Epithelial cell of esophagus (primary cell): ENCODE measurements around the gene CYP2C18.
A peak's percentile ranks its signal among the peaks of the same experiment; 100 is the strongest.
"Not testable (repeated sequence)": the region's sequence is repeated elsewhere in the genome, so short reads cannot be mapped to it uniquely, and the experiment has no call there.

Source experiments
- DNase-seq: peaks from one replicate; pipeline ENCODE4 v3.0.0; 2010; ENCODE audit warnings: low read depth
- H3K4me3 ChIP-seq: 2 replicates; pipeline ENCODE4 v1.5.1; 2011; ENCODE audit warnings: mild to moderate bottlenecking, low read length, control low read depth
- CTCF ChIP-seq: IDR thresholded peaks from 2 replicates; pipeline ENCODE4 v1.5.1; 2011; ENCODE audit warnings: low read depth, mild to moderate bottlenecking, low read length, control low read depth, inconsistent platforms; ENCODE audit not compliant: insufficient read depth; ENCODE audit errors: missing control alignments

The CYP2C18 gene

DNA sequence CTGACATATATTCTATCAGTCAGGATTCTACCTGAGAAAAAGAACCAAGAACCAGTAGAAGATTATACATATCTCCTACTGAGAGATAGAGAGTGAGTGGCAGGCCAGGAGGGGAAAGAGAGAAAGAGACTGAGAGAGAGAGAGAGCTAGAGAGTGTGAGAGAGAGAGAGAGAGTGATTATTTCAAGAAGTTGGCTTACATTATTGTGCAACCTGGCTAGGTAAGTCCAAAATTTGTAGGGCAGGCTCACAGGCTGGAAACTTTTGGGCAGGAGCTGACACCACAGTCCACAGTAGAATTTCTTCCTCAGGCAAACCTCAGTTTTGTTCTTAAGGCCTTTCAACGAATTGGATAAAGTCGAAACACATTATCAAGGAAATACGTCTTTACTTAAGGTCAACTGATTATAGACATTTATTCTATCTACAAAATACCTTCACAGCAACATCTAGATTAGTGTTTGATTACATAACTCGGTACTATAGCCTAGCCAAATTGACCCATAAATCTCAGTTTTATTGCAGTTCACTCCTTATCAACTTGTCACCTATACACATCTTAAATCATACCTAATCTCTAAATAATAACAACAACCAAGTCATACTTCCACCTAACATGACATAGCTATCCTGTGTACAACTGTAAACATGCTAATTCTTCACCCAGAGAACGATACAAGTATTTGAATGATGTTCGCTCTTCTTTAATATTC, 17.0 kb upstream of the CYP2C18 start:
- no peak for TF ChIP-seq CTCF
- DNase-seq, result no peak
- no peak overlapping the region for H3K4me3 ChIP-seq

DNA sequence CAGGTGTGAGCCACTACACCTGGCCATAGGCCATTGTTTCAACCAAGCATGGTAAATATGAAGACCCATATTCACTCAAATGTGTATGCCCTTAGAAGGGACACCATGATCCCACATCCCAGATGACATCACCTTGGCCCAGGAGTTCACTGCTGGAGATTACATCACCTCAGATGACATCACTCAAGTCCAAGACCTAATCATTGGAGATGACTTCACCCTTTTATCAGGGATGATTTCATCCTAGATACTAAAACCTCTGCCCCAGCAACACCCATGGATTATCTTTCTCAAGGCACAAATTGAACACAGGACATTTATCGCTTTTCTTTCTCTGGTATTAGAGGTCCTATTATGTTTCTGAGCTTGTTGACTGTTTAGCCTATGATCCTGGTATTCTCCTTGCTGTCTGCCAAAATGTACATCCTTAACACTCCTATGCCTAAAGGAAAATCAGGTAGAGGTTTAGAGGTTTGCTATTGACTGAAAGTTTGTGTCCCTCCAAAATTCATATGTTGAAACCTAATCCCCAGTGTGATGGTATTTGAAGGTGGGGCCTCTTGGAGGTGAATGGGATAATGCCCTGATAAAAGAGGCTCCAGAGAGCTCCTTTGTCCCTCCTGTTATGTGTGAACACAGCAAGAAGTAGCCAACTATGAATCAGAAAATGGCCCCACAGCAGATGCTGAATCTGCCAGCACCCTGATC, 9.8 kb upstream of the CYP2C18 start:
- no peak overlapping the region for H3K4me3 ChIP-seq
- DNase-seq, result peak; percentile 46
- no peak for TF ChIP-seq CTCF

- TF ChIP-seq CTCF, result no peak
- H3K4me3 ChIP-seq, result no peak overlapping the region
- no peak for DNase-seq
These were observed 7.0 kb upstream of the CYP2C18 start for GRCh38 chr10:94676496-94676895.

DNA sequence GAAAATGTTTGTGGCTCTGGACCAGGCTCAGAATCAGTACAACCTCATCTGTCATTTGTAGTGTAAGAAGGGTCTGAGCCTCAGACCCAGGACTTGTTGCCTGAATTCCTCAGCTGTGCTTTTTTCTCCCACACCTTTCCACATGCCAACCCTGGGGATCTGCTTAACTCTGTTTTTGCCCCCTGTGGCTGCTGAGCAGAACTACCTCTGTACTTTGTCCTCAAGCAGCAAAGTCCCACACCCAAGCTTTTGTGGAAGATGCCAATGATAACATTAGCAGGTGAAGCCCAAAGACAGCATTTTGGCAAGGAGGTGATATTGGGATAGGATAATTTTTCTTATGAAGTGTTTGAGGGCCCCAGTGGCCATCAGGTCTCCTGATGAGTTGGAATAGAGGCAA, 5.8 kb upstream of the CYP2C18 start:
- peak; percentile 14 for DNase-seq
- peak; percentile 51 for TF ChIP-seq CTCF
- no peak overlapping the region for H3K4me3 ChIP-seq

GRCh38 chr10:94678475-94678874, 5.1 kb upstream of the CYP2C18 start:
- H3K4me3 ChIP-seq, result no peak overlapping the region
- DNase-seq, result no peak
- TF ChIP-seq CTCF, result no peak

GRCh38 chr10:94680544-94680943, 3.0 kb upstream of the CYP2C18 start:
- TF ChIP-seq CTCF, result no peak
- no peak overlapping the region for H3K4me3 ChIP-seq
- peak; percentile 85 for DNase-seq

GRCh38 chr10:94682636-94683035, 893 bp upstream of the CYP2C18 start:
- DNase-seq, H3K4me3 ChIP-seq: not testable (repeated sequence)
